ENCODE data around the gene CTPS2. TPM values are rescaled to one million over a fixed set of nuclear protein-coding genes. Genes with fewer than 3 reads are reported as not detected.
A peak's percentile ranks its signal among the peaks of the same experiment; 100 is the strongest.
"Not testable (repeated sequence)": the region's sequence is repeated elsewhere in the genome, so short reads cannot be mapped to it uniquely, and the experiment has no call there.

CTPS2 gene
- 10 to 100 TPM in 3 of 6 donors, 1 to 10 TPM in 3; 5.1 to 30.1 (median 10.7) TPM for total RNA-seq

GRCh38 chrX:16712548-16713155 is at the start of gene CTPS2:
TSS of gene CTPS2 (minus strand) at chrX:16712669. CDS start at chrX:16702902, 9,767 bp downstream.
- Histone ChIP-seq H3K9me3 (no peaks in the 10 kb centered on the region), H3K4me1 (peaks cover 0 to 15% (median 2%) of the 10 kb centered on the region in 4 donors), H3K4me3 (peak within 1 kb of the TSS; percentile 62 to 83 (median 71)), H3K27me3 (no peaks in the 10 kb centered on the region), H3K36me3 (no peaks in the 10 kb centered on the region), H3K27ac (peak within 1 kb of the TSS; percentile 75 to 89 (median 84))
- DNase-seq: peak; percentile 73 to 88
- TF ChIP-seq CTCF (IDR thresholded peaks at IDR 0.05) (peak in 4 of 6 experiments; percentile 4 to 31 (median 15)), POLR2AphosphoS5 (IDR thresholded peaks at IDR 0.05) (peak; percentile 21 to 56), EP300 (IDR thresholded peaks at IDR 0.05) (no peak), POLR2A (IDR thresholded peaks at IDR 0.05) (peak in 2 of 4 donors; percentile 25 to 68)
- ATAC-seq (ENCODE audit: low FRiP score in 2 of 2): peak; percentile 90 to 95
- WGBS, 2 donors: 15 to 23% methylated on average over 13 to 17 of the region's 30 CpGs

GRCh38 chrX:16761500-16761899 is 49.0 kb upstream of the CTPS2 start:
- H3K9me3 ChIP-seq; H3K27me3 ChIP-seq; ATAC-seq (ENCODE audit: low FRiP score in 2 of 2); H3K4me1 ChIP-seq; H3K4me3 ChIP-seq; H3K27ac ChIP-seq; DNase-seq: not testable (repeated sequence)
- 93 to 96% methylated on average over 4 of the region's 4 CpGs for WGBS, 2 donors
- H3K36me3 ChIP-seq: peaks cover 0 to 51% (median 14%) of the 10 kb centered on the region in 4 donors

GRCh38 chrX:16756724-16757123 is 44.3 kb upstream of the CTPS2 start:
- peaks cover 0 to 85% (median 28%) of the 10 kb centered on the region in 4 donors for H3K36me3 ChIP-seq
- TF ChIP-seq POLR2A (IDR thresholded peaks at IDR 0.05) (no peak), POLR2AphosphoS5 (IDR thresholded peaks at IDR 0.05) (no peak), EP300 (IDR thresholded peaks at IDR 0.05) (no peak), CTCF (IDR thresholded peaks at IDR 0.05) (no peak)
- 96% methylated on average over 4 of the region's 4 CpGs for WGBS, 2 donors

GRCh38 chrX:16754019-16754418 is 41.5 kb upstream of the CTPS2 start:
- Histone ChIP-seq H3K9me3 (no peaks in the 10 kb centered on the region), H3K36me3 (peaks cover 0 to 79% (median 31%) of the 10 kb centered on the region in 4 donors), H3K4me3 (no peak overlapping the region), H3K4me1 (no peaks in the 10 kb centered on the region), H3K27me3 (no peaks in the 10 kb centered on the region), H3K27ac (no peak overlapping the region)
- WGBS, 2 donors: 98 to 100% methylated on average over 1 to 2 of the region's 2 CpGs
- ATAC-seq (ENCODE audit: low FRiP score in 2 of 2) (no peak), DNase-seq (no peak)
- TF ChIP-seq EP300 (IDR thresholded peaks at IDR 0.05) (no peak), POLR2A (IDR thresholded peaks at IDR 0.05) (no peak), POLR2AphosphoS5 (IDR thresholded peaks at IDR 0.05) (no peak), CTCF (IDR thresholded peaks at IDR 0.05) (no peak)

More at GRCh38 chrX:16756724-16757123, 44.3 kb upstream of the CTPS2 start:
- DNase-seq (no peak), ATAC-seq (ENCODE audit: low FRiP score in 2 of 2) (no peak)
- Histone ChIP-seq H3K4me3 (no peak overlapping the region), H3K27me3 (no peaks in the 10 kb centered on the region), H3K27ac (no peak overlapping the region), H3K9me3 (no peaks in the 10 kb centered on the region), H3K4me1 (no peaks in the 10 kb centered on the region)

- ATAC-seq (ENCODE audit: low FRiP score in 2 of 2) (no peak), DNase-seq (no peak)
- H3K27me3 ChIP-seq: no peaks in the 10 kb centered on the region
- H3K4me1 ChIP-seq: no peaks in the 10 kb centered on the region
- no peak overlapping the region for H3K4me3 ChIP-seq
- no peaks in the 10 kb centered on the region for H3K9me3 ChIP-seq
- H3K27ac ChIP-seq: no peak overlapping the region
- TF ChIP-seq POLR2A (IDR thresholded peaks at IDR 0.05): no peak
- no peak for TF ChIP-seq CTCF (IDR thresholded peaks at IDR 0.05)
- TF ChIP-seq EP300 (IDR thresholded peaks at IDR 0.05): no peak
- no peak for TF ChIP-seq POLR2AphosphoS5 (IDR thresholded peaks at IDR 0.05)
- H3K36me3 ChIP-seq: peaks cover 0 to 78% (median 30%) of the 10 kb centered on the region in 4 donors
- WGBS, 2 donors: 85 to 98% methylated on average over 3 to 7 of the region's 7 CpGs
Observed at GRCh38 chrX:16750136-16750535, 37.7 kb upstream of the CTPS2 start.

Measured in upper lobe of left lung (tissue), 6 donors.